HepG2 (cell line): ENCODE results near the gene NEUROD1. TPM values are rescaled to one million over a fixed set of nuclear protein-coding genes. Genes with fewer than 3 reads are reported as not detected.

ENCODE experiments used
- ATAC-seq: fragments of 200-7000 bp; cut with Tn5 transposase; 3 replicates; pipeline ENCODE4 v1.9.1; 2020; ENCODE audit warnings: mild to moderate bottlenecking, moderate library complexity
- BruUV-seq: library from RNA; stranded (reverse); fragments of 400-500 nt; replicated peaks from 2 replicates; lab custom pipeline; 2021; lab: Mats Ljungman, UMichigan
- CTCF ChIA-PET: fragments of 300-600 bp; formaldehyde crosslinking; extraction: SDS; loops from one replicate; lab custom pipeline; 2021; ENCODE audit warnings: low total read pairs, inconsistent platforms, low intra/inter-chr PET ratio; lab: Yijun Ruan, JAX
- POLR2A ChIA-PET: fragments of 350-600 bp; sonication (Branson Sonifier 250); formaldehyde crosslinking; loops from one replicate; lab custom pipeline; 2020; ENCODE audit warnings: antibody characterized with exemption, inconsistent platforms; lab: Yijun Ruan, JAX
- DNase-seq: peaks from one replicate; pipeline ENCODE4 v3.0.0-alpha.2; 2015; ENCODE audit warnings: low spot score
- FAIRE-seq: peaks from 3 replicates; lab custom pipeline; 2011; peaks lifted over from hg19 to GRCh38; lab: Jason Lieb, UNC
- H2AFZ ChIP-seq: one replicate; pipeline ENCODE4 v1.6.1; 2011; ENCODE audit warnings: low read length, inconsistent platforms
- H3K27ac ChIP-seq: fragments of 300-600 bp; 3 replicates; pipeline ENCODE4 v1.8.0; 2011; ENCODE audit warnings: mixed run types, mild to moderate bottlenecking, mixed read lengths, low read length, inconsistent platforms; ENCODE audit not compliant: insufficient read depth; ENCODE audit errors: extremely low read length
- H3K27me3 ChIP-seq, 2 experiments: fragments of 200-600 bp in 1 of 2; 2 replicates in 1 of 2; 3 replicates in 1 of 2; pipeline versions ENCODE4 v1.6.0 to v1.8.0; 2011; ENCODE audit warnings: low read length in 2 of 2, mild to moderate bottlenecking in 2 of 2, moderate library complexity in 2 of 2, inconsistent platforms in 1 of 2; ENCODE audit not compliant: insufficient read depth in 2 of 2, control insufficient read depth in 1 of 2
- H3K36me3 ChIP-seq, 2 experiments: fragments of 200-600 bp in 1 of 2; replicated peaks in 1 of 2; 2 replicates in 1 of 2; 3 replicates in 1 of 2; pipeline versions ENCODE4 v1.5.1 to v1.8.0; 2011; ENCODE audit warnings: low read length in 2 of 2, inconsistent platforms in 1 of 2; ENCODE audit not compliant: insufficient read depth in 2 of 2, control insufficient read depth in 1 of 2
- H3K4me1 ChIP-seq: 2 replicates; pipeline ENCODE4 v1.5.1; 2012; ENCODE audit warnings: low read length, inconsistent platforms; ENCODE audit not compliant: insufficient read depth
- H3K4me2 ChIP-seq: 2 replicates; pipeline ENCODE4 v1.6.0; 2011; ENCODE audit warnings: low read depth, low read length, inconsistent platforms
- H3K4me3 ChIP-seq, 3 experiments: fragments of 200-600 bp in 1 of 3; sonication (generic), shearing (Covaris generic) in 1 of 3; replicated peaks in 1 of 3; 2 replicates each; pipeline ENCODE4 v1.5.1; 2011 to 2016; ENCODE audit warnings: low read length in 3 of 3, inconsistent platforms in 2 of 3, low read depth in 2 of 3, mild to moderate bottlenecking in 2 of 3, control low read depth in 1 of 3, mixed read lengths in 1 of 3; ENCODE audit not compliant: insufficient read depth in 1 of 3
- H3K79me2 ChIP-seq: one replicate; pipeline ENCODE4 v1.6.1; 2011; ENCODE audit warnings: low read length, inconsistent platforms; ENCODE audit not compliant: insufficient read depth
- H3K9ac ChIP-seq: 2 replicates; pipeline ENCODE4 v1.6.0; 2011; ENCODE audit warnings: mild to moderate bottlenecking, low read depth, low read length, inconsistent platforms; ENCODE audit not compliant: insufficient read depth
- H3K9me3 ChIP-seq: 2 replicates; pipeline ENCODE4 v1.5.1; 2012; ENCODE audit warnings: mild to moderate bottlenecking, low read length
- H4K20me1 ChIP-seq: 2 replicates; pipeline ENCODE4 v1.6.0; 2011; ENCODE audit warnings: inconsistent platforms, mild to moderate bottlenecking, low read length, moderate library complexity; ENCODE audit not compliant: insufficient read depth
- CEBPZ ChIP-seq: IDR thresholded peaks from 2 replicates; pipeline ENCODE4 v1.6.1; 2012; ENCODE audit warnings: low read length, improper control_type of control experiment
- CHD4 ChIP-seq: fragments of 200-600 bp; sonication (generic); IDR thresholded peaks from 2 replicates; pipeline ENCODE4 v1.7.0; 2017; ENCODE audit warnings: mild to moderate bottlenecking, low read length, borderline replicate concordance
- CSRNP1 ChIP-seq: sonication (generic); formaldehyde crosslinking; IDR thresholded peaks from 2 replicates; pipeline ENCODE4 v1.8.1; 2023; ENCODE audit warnings: mild to moderate bottlenecking, missing genetic modification reagents
- DMAP1 ChIP-seq: IDR thresholded peaks from 2 replicates; pipeline ENCODE4 v1.6.1; 2016
- ZBTB39 ChIP-seq: sonication (generic); formaldehyde crosslinking; IDR thresholded peaks from 2 replicates; pipeline ENCODE4 v1.5.0; 2020; ENCODE audit warnings: missing genetic modification reagents
- ZNF160 ChIP-seq: sonication (generic); formaldehyde crosslinking; IDR thresholded peaks from 2 replicates; pipeline ENCODE4 v1.8.0; 2022; ENCODE audit warnings: mild to moderate bottlenecking, inconsistent platforms, missing genetic modification reagents
- ZNF407 ChIP-seq: sonication (generic); formaldehyde crosslinking; IDR thresholded peaks from one replicate; pipeline ENCODE4 v1.5.1; 2020; ENCODE audit warnings: mild to moderate bottlenecking, missing genetic modification reagents; ENCODE audit errors: not compliant biosample characterization
- WGBS: methylation state at CpG from one replicate; pipeline ENCODE4 v1.1.6; 2017; ENCODE audit warnings: low lambda C conversion rate; 5-methylcytosine and 5-hydroxymethylcytosine counted together
- in situ Hi-C: cut with HindIII; loops from 2 replicates; pipeline ENCODE4 v1.10.0; 2017; ENCODE audit warnings: low pct_unique_long_range_greater_than_20kb; ENCODE audit not compliant: extremely low pct_ligation_motif_present
- intact Hi-C: fragments of 100-400 bp; cut with micrococcal nuclease; formaldehyde crosslinking; loops from one replicate; pipeline ENCODE4 v1.10.0; 2022; ENCODE audit not compliant: unreplicated experiment
- polyA plus RNA-seq, 8 experiments: library from polyadenylated mRNA; depleted of rRNA in 3 of 8; stranded (reverse) in 7 of 8; unstranded in 1 of 8; fragments of >200 nt; fragmentation: Illumina TruSeq in 4 of 8; extraction: Trizol in 4 of 8; gene quantifications; 2 replicates each; pipeline versions ENCODE4 v1.2.1 to v1.2.3, GENCODE V29; 2011 to 2016; ENCODE audit warnings: low read depth in 4 of 8, missing spikeins in 1 of 8, mixed read lengths in 1 of 8; ENCODE audit not compliant: insufficient read depth in 1 of 8
- total RNA-seq, 5 experiments: library from RNA; depleted of rRNA; stranded (reverse); fragments of >200 nt; fragmentation: Illumina TruSeq; extraction: Trizol; gene quantifications; 2 replicates each; pipeline ENCODE4 v1.2.3, GENCODE V29; 2016; ENCODE audit warnings: low read depth in 1 of 5

Gene NEUROD1
- total and polyA plus RNA-seq, 2 of the 13 experiments (the other 11 are each of a cell fraction or from before 2014, with no cell fraction given), result not detected

- ATAC-seq (peak; percentile 69), FAIRE-seq (no peak), DNase-seq (peak; percentile 5)
- no peak overlapping the region for H3K4me3 ChIP-seq
- H3K4me1 ChIP-seq, result no peaks in the 10 kb centered on the region
- no peaks in the 10 kb centered on the region for H3K36me3 ChIP-seq
- H3K79me2 ChIP-seq, result no peaks in the 10 kb centered on the region
- WGBS, result 0% methylated on average over 1 of the region's 1 CpG
- no peaks in the 10 kb centered on the region for H4K20me1 ChIP-seq
- H3K27me3 ChIP-seq, result no peaks in the 10 kb centered on the region
- H3K4me2 ChIP-seq, result no peak overlapping the region
- H3K9ac ChIP-seq, result no peak overlapping the region
- intact Hi-C loops (no loop called here), in situ Hi-C loops (no loop called here)
- ChIA-PET POLR2A (no interaction called here), CTCF (no interaction called here)
- no peak overlapping the region for H3K27ac ChIP-seq
- no peaks in the 10 kb centered on the region for H3K9me3 ChIP-seq
- H2AFZ ChIP-seq, result no peak overlapping the region
- BruUV-seq, result no TSS peak
- TF ChIP-seq CEBPZ (no peak), DMAP1 (CRISPR knock-in tag) (no peak), ZNF407 (CRISPR knock-in tag) (no peak), ZBTB39 (CRISPR knock-in tag) (no peak), CSRNP1 (CRISPR knock-in tag) (no peak), ZNF160 (no peak), CHD4 (no peak)
Observed at GRCh38 chr2:181643151-181643550, 37.2 kb downstream of the NEUROD1 start.
